ENCODE measurements around the gene EFCAB8.

DNA sequence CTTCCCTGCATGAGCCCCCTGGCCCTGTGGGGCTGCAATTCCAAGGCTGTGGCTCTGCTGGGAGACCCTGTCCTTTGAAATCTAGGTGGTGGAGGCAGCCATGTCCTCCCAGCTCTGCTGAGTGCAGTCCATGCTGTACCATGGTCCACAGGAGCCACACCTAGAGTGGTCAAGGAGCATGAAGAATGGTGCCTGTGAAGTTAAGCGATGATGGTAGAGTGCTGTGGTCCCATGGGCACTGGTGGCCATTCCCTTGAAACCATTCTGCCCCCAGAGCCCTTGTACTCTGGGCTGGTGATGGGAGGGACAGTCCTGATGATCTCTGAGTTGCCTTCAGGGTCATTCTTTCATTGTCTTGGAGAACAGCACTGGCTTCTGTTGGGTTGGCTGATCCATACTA, 55.3 kb downstream of the EFCAB8 start:
- no peak for TF ChIP-seq POLR2A (IDR thresholded peaks at IDR 0.05)
- TF ChIP-seq, protein P1, sequence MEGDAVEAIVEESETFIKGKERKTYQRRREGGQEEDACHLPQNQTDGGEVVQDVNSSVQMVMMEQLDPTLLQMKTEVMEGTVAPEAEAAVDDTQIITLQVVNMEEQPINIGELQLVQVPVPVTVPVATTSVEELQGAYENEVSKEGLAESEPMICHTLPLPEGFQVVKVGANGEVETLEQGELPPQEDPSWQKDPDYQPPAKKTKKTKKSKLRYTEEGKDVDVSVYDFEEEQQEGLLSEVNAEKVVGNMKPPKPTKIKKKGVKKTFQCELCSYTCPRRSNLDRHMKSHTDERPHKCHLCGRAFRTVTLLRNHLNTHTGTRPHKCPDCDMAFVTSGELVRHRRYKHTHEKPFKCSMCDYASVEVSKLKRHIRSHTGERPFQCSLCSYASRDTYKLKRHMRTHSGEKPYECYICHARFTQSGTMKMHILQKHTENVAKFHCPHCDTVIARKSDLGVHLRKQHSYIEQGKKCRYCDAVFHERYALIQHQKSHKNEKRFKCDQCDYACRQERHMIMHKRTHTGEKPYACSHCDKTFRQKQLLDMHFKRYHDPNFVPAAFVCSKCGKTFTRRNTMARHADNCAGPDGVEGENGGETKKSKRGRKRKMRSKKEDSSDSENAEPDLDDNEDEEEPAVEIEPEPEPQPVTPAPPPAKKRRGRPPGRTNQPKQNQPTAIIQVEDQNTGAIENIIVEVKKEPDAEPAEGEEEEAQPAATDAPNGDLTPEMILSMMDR (IDR thresholded peaks at IDR 0.05) = no peak

All from ovary (tissue), 3 donors.